K562 (cell line): ENCODE data around the gene IL4R. TPM values are rescaled to one million over a fixed set of nuclear protein-coding genes. Genes with fewer than 3 reads are reported as not detected.
A peak's percentile ranks its signal among the peaks of the same experiment; 100 is the strongest.

Source experiments
- CCNT2 ChIP-seq: IDR thresholded peaks from 2 replicates; pipeline ENCODE4 v1.6.1; 2011; ENCODE audit warnings: borderline replicate concordance, low read depth, mild to moderate bottlenecking, moderate library complexity, mixed read lengths, low read length; ENCODE audit not compliant: insufficient read length; ENCODE audit errors: extremely low read depth
- KAT2B ChIP-seq: IDR thresholded peaks from one replicate; pipeline ENCODE4 v1.6.1; 2012; ENCODE audit warnings: low read depth, mild to moderate bottlenecking, control low read depth, inconsistent platforms, low read length, moderate library complexity
- POLR2B ChIP-seq: fragments of 450-650 bp; IDR thresholded peaks from 2 replicates; pipeline ENCODE4 v1.6.1; 2018; ENCODE audit warnings: low read depth; ENCODE audit not compliant: partially characterized antibody
- STAT5A ChIP-seq: IDR thresholded peaks from 2 replicates; pipeline ENCODE4 v1.6.1; 2012; ENCODE audit warnings: low read length, inconsistent platforms, borderline replicate concordance
- ZBED1 ChIP-seq: IDR thresholded peaks from 2 replicates; pipeline ENCODE4 v1.6.1; 2014
- ZKSCAN3 ChIP-seq: fragments of 250-450 bp; sonication (Bioruptor Pico); IDR thresholded peaks from 2 replicates; pipeline ENCODE4 v1.4.0; 2020
- polyA plus RNA-seq, 8 experiments: library from polyadenylated mRNA; depleted of rRNA in 4 of 8; stranded (reverse) in 5 of 8; unstranded in 3 of 8; fragments of >200 nt; fragmentation: Nextera tagmentation in 2 of 8; fragmentation: Illumina TruSeq in 1 of 8; extraction: Ambion mirVana in 2 of 8; extraction: Trizol in 1 of 8; gene quantifications; 2 replicates each; pipeline versions ENCODE4 v1.2.1 to v1.2.3, GENCODE V29; 2011 to 2014; ENCODE audit warnings: inconsistent platforms in 1 of 8, missing spikeins in 1 of 8
- total RNA-seq, 7 experiments: library from RNA; depleted of rRNA in 6 of 7; stranded (reverse); fragments of >200 nt in 6 of 7; fragmentation: Illumina TruSeq in 2 of 7; extraction: Trizol in 2 of 7; gene quantifications; 2 replicates each; pipeline versions ENCODE4 v1.2.1 to v1.2.3, GENCODE V29; 2011 to 2021; ENCODE audit warnings: low replicate concordance in 1 of 7
- TF ChIP-seq, protein P1 (sequence below), 2 experiments: fragments of 450-650 bp in 1 of 2; IDR thresholded peaks; 2 replicates each; pipeline ENCODE4 v1.6.1; 2011 to 2017; ENCODE audit warnings: low read depth in 2 of 2, antibody characterized with exemption in 1 of 2, borderline replicate concordance in 1 of 2, low read length in 1 of 2, mild to moderate bottlenecking in 1 of 2, mixed read lengths in 1 of 2; ENCODE audit not compliant: control insufficient read depth in 1 of 2
- TF ChIP-seq, protein P2 (sequence below): fragments of 250-450 bp; sonication (Bioruptor Pico); IDR thresholded peaks from 2 replicates; pipeline ENCODE4 v1.8.0; 2021; ENCODE audit warnings: borderline replicate concordance, mild to moderate bottlenecking, moderate library complexity; ENCODE audit not compliant: poor library complexity, severe bottlenecking
- TF ChIP-seq, protein P3 (sequence below): fragments of 200-800 bp; sonication (Bioruptor generic); IDR thresholded peaks from 2 replicates; pipeline ENCODE4 v1.6.1; 2016; ENCODE audit warnings: missing genetic modification characterization, missing compliant biosample characterization
- TF ChIP-seq, protein P4 (sequence below): sonication (generic); formaldehyde crosslinking; IDR thresholded peaks from 2 replicates; pipeline ENCODE4 v1.8.0; 2022; ENCODE audit warnings: mild to moderate bottlenecking, missing genetic modification reagents
- TF ChIP-seq, protein P5 (sequence below), 2 experiments: fragments of 250-450 bp in 1 of 2; fragments of 450-650 bp in 1 of 2; sonication (Bioruptor Pico) in 1 of 2; IDR thresholded peaks; 2 replicates each; pipeline versions ENCODE4 v1.6.1 to v1.8.0; 2016 to 2021; ENCODE audit warnings: mild to moderate bottlenecking in 2 of 2, moderate library complexity in 2 of 2, missing compliant biosample characterization in 1 of 2, missing genetic modification characterization in 1 of 2

IL4R gene
- total and polyA plus RNA-seq, 9 of the 15 experiments (the other 6 are each of a cell fraction or from before 2014, with no cell fraction given) = 0.17 to 5.8 (median 3.3) TPM

DNA sequence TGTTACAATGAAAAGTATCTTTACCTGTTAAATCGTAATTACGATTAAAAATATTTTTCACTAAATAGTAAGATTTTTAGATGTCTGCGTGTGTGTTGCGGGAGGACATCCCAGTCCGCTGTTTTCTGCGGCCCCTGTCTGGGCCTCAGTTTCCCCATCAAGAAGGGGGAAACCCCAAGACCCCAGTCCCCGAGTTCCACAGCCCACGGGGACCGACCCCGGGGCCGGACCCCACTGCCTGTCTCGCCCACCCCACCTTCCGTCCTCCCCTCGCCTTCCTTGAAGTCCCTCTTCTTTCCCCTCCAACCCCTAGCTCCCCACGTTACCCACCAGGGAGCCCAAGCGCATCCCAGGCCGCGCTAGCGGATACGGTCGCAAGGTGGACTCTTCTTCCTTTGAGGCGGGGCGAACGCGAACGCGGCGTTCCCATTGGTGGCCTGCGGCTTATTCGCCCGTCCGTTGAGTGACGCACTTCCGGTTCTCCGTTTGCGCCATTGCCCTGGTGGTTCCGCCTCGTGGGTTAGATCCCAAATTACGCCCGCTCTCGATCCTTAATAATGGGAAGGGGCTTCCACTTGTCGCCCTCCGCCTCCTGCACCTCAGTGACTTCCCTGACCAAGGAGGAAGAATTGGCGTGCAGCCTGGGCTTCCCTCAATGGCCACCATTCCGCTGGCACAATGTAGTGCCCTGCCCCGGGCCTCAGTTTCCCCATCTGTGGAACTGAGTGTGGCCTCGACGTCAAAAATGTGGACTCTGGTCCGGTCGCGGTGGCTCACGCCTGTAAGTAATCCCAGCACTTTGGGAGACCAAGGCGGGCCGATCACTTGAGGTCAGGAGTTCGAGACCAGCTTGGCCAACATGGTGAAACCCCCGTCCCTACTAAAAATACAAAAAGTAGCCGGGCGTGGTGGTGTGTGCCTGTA lies 45.1 kb upstream of the IL4R start, which contains the start of gene NSMCE1 (continued):
- TF ChIP-seq, protein P1, sequence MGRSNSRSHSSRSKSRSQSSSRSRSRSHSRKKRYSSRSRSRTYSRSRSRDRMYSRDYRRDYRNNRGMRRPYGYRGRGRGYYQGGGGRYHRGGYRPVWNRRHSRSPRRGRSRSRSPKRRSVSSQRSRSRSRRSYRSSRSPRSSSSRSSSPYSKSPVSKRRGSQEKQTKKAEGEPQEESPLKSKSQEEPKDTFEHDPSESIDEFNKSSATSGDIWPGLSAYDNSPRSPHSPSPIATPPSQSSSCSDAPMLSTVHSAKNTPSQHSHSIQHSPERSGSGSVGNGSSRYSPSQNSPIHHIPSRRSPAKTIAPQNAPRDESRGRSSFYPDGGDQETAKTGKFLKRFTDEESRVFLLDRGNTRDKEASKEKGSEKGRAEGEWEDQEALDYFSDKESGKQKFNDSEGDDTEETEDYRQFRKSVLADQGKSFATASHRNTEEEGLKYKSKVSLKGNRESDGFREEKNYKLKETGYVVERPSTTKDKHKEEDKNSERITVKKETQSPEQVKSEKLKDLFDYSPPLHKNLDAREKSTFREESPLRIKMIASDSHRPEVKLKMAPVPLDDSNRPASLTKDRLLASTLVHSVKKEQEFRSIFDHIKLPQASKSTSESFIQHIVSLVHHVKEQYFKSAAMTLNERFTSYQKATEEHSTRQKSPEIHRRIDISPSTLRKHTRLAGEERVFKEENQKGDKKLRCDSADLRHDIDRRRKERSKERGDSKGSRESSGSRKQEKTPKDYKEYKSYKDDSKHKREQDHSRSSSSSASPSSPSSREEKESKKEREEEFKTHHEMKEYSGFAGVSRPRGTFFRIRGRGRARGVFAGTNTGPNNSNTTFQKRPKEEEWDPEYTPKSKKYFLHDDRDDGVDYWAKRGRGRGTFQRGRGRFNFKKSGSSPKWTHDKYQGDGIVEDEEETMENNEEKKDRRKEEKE (IDR thresholded peaks at IDR 0.05; ENCODE audit: borderline replicate concordance in 1 of 2, control insufficient read depth in 1 of 2, low read depth in 2 of 2, low read length in 1 of 2) = no peak
- TF ChIP-seq, protein P2, sequence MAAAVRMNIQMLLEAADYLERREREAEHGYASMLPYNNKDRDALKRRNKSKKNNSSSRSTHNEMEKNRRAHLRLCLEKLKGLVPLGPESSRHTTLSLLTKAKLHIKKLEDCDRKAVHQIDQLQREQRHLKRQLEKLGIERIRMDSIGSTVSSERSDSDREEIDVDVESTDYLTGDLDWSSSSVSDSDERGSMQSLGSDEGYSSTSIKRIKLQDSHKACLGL (CRISPR knock-in tag) = no peak
- TF ChIP-seq, protein P3, sequence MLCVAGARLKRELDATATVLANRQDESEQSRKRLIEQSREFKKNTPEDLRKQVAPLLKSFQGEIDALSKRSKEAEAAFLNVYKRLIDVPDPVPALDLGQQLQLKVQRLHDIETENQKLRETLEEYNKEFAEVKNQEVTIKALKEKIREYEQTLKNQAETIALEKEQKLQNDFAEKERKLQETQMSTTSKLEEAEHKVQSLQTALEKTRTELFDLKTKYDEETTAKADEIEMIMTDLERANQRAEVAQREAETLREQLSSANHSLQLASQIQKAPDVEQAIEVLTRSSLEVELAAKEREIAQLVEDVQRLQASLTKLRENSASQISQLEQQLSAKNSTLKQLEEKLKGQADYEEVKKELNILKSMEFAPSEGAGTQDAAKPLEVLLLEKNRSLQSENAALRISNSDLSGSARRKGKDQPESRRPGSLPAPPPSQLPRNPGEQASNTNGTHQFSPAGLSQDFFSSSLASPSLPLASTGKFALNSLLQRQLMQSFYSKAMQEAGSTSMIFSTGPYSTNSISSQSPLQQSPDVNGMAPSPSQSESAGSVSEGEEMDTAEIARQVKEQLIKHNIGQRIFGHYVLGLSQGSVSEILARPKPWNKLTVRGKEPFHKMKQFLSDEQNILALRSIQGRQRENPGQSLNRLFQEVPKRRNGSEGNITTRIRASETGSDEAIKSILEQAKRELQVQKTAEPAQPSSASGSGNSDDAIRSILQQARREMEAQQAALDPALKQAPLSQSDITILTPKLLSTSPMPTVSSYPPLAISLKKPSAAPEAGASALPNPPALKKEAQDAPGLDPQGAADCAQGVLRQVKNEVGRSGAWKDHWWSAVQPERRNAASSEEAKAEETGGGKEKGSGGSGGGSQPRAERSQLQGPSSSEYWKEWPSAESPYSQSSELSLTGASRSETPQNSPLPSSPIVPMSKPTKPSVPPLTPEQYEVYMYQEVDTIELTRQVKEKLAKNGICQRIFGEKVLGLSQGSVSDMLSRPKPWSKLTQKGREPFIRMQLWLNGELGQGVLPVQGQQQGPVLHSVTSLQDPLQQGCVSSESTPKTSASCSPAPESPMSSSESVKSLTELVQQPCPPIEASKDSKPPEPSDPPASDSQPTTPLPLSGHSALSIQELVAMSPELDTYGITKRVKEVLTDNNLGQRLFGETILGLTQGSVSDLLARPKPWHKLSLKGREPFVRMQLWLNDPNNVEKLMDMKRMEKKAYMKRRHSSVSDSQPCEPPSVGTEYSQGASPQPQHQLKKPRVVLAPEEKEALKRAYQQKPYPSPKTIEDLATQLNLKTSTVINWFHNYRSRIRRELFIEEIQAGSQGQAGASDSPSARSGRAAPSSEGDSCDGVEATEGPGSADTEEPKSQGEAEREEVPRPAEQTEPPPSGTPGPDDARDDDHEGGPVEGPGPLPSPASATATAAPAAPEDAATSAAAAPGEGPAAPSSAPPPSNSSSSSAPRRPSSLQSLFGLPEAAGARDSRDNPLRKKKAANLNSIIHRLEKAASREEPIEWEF (CRISPR knock-in tag) = no peak
- TF ChIP-seq, protein P4, sequence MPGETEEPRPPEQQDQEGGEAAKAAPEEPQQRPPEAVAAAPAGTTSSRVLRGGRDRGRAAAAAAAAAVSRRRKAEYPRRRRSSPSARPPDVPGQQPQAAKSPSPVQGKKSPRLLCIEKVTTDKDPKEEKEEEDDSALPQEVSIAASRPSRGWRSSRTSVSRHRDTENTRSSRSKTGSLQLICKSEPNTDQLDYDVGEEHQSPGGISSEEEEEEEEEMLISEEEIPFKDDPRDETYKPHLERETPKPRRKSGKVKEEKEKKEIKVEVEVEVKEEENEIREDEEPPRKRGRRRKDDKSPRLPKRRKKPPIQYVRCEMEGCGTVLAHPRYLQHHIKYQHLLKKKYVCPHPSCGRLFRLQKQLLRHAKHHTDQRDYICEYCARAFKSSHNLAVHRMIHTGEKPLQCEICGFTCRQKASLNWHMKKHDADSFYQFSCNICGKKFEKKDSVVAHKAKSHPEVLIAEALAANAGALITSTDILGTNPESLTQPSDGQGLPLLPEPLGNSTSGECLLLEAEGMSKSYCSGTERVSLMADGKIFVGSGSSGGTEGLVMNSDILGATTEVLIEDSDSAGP (CRISPR knock-in tag) = 0 out of 2 replicates have a peak, but pooled peaks have one; percentile 31
- TF ChIP-seq KAT2B (no peak), CCNT2 (no peak), ZBED1 (peak; percentile 67; the same call in 1 of the 2 replicates), ZKSCAN3 (CRISPR knock-in tag) (no peak), STAT5A (no peak), POLR2B (peak; percentile 90)
- TF ChIP-seq, protein P5, sequence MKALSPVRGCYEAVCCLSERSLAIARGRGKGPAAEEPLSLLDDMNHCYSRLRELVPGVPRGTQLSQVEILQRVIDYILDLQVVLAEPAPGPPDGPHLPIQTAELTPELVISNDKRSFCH (CRISPR knock-in tag; IDR thresholded peaks at IDR 0.05) = no peak
- TF ChIP-seq, protein P5 (tag; IDR thresholded peaks at IDR 0.05) = peak; percentile 61; the same call in 1 of the 2 replicates
